Measurements from ENCODE around the gene TMEM184C. TPM values are rescaled to one million over a fixed set of nuclear protein-coding genes. Genes with fewer than 3 reads are reported as not detected.

The TMEM184C gene
- total RNA-seq, 1 experiment from 2014 or later, result 23.3 TPM

DNA sequence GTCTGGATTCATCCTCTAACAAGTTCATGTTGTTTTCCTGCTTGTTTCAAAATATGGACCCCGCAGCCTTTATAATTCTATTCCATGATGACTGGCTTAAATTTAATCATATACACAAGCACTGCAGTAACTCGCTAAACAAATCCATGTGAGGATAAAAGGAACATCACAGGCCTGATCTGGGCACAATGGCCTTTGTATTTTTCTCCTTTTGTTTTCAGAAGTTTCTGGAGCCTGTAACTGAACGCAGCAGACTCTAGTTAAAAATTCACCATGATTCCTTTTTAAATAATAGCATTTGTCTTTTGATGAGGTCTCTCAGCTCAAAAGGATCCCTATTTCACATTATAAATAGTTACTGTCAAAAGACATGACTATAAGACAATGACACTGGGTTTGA lies 30.2 kb upstream of the TMEM184C start:
- CTCF ChIA-PET, result no interaction called here
- H3K4me1 Mint-ChIP-seq (ENCODE audit: low read depth, unreplicated experiment), result peaks cover 22% of the 10 kb centered on the region

DNA sequence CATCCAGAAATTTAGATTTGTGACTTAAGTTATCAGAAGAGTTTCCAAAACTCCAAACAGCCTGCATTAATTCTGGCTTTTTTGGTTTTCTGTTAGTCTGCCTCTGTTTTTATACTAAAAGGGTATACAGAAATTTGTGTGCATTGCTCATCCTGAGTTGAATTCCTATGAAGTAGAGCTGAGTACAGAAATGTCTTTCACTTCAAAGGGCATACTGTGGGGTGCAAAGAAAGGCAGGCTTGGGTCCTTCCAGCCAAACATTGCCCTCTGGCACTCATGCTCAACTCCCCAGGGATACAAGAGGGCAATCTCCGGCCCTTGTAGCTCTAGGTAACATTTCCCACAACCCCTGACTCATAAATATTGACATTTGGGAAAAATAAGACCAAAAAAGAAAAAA lies 27.6 kb upstream of the TMEM184C start:
- peaks cover under 1% of the 10 kb centered on the region for H3K4me1 Mint-ChIP-seq (ENCODE audit: low read depth, unreplicated experiment)
- no TSS peak for BruUV-seq (replicated peaks)
- DNase-seq, result no peak
- H3K27ac Mint-ChIP-seq (ENCODE audit: unreplicated experiment), result no peak overlapping the region
- no peaks in the 10 kb centered on the region for H3K36me3 Mint-ChIP-seq (ENCODE audit: insufficient read depth, unreplicated experiment)
- TF ChIP-seq, protein P1, sequence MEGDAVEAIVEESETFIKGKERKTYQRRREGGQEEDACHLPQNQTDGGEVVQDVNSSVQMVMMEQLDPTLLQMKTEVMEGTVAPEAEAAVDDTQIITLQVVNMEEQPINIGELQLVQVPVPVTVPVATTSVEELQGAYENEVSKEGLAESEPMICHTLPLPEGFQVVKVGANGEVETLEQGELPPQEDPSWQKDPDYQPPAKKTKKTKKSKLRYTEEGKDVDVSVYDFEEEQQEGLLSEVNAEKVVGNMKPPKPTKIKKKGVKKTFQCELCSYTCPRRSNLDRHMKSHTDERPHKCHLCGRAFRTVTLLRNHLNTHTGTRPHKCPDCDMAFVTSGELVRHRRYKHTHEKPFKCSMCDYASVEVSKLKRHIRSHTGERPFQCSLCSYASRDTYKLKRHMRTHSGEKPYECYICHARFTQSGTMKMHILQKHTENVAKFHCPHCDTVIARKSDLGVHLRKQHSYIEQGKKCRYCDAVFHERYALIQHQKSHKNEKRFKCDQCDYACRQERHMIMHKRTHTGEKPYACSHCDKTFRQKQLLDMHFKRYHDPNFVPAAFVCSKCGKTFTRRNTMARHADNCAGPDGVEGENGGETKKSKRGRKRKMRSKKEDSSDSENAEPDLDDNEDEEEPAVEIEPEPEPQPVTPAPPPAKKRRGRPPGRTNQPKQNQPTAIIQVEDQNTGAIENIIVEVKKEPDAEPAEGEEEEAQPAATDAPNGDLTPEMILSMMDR (IDR thresholded peaks at IDR 0.05; ENCODE audit: unreplicated experiment), result no peak
- intact Hi-C loops (cut with micrococcal nuclease; ENCODE audit: unreplicated experiment), result loop anchor here (10.0 kb wide), 1 partner anchor 215 kb away; no protein-coding TSS in a partner anchor
- CTCF ChIA-PET, result interaction anchor here (1.2 to 2.6 kb wide), 2 partner anchors 70 to 228 kb away, joined by 3 to 23 read pairs; no protein-coding TSS in a partner anchor
- no peak overlapping the region for H3K4me3 Mint-ChIP-seq (ENCODE audit: low read depth, unreplicated experiment)
- H3K27me3 Mint-ChIP-seq (ENCODE audit: unreplicated experiment), result no peaks in the 10 kb centered on the region
- H3K9me3 Mint-ChIP-seq (ENCODE audit: low read depth, unreplicated experiment), result no peaks in the 10 kb centered on the region

More for the DNA sequence above, 30.2 kb upstream of the TMEM184C start:
- intact Hi-C loops (cut with micrococcal nuclease; ENCODE audit: unreplicated experiment), result loop anchor here (10.0 kb wide), 1 partner anchor 212 kb away; no protein-coding TSS in a partner anchor
- DNase-seq, result no peak
- Mint-ChIP-seq H3K4me3 (ENCODE audit: low read depth, unreplicated experiment) (no peak overlapping the region), H3K36me3 (ENCODE audit: insufficient read depth, unreplicated experiment) (no peaks in the 10 kb centered on the region), H3K27ac (ENCODE audit: unreplicated experiment) (no peak overlapping the region), H3K9me3 (ENCODE audit: low read depth, unreplicated experiment) (no peaks in the 10 kb centered on the region), H3K27me3 (ENCODE audit: unreplicated experiment) (no peaks in the 10 kb centered on the region)
- TF ChIP-seq, protein P1 (IDR thresholded peaks at IDR 0.05; ENCODE audit: unreplicated experiment), result no peak
- BruUV-seq (replicated peaks), result no TSS peak

DNA sequence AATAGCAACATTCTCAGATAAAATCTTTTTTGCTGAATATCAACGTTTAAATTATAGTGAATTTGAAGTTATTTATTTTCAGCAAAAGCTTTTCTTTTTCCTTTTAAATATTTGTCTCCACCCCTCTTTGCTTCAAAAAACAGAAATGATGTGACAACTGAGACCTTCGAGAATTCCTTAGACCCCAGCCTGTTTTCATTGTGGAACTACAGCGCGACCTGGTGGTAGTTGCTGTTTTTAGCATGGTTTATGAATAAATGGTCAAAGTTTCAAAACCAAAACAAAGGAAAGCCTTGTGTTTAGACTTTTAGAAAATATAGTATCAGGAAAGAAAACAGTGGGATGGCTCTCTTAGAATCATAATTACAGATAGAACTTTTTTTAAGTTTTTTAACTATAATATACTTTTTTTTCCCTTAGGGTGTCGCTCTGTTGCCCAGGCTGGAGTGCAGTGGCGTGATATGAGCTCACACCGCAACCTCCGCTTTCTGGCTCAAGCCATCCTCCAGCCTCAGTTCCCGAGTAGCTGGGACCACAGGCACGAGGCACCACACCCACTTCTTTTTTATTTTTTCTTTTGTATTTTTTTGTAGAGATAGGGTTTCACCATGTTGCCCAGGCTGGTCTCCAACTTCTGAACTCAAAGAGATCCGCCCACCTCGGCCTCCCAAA lies 26.8 kb upstream of the TMEM184C start:
- Mint-ChIP-seq H3K4me1 (ENCODE audit: low read depth, unreplicated experiment) (no peaks in the 10 kb centered on the region), H3K27ac (ENCODE audit: unreplicated experiment) (no peak overlapping the region), H3K36me3 (ENCODE audit: insufficient read depth, unreplicated experiment) (no peaks in the 10 kb centered on the region), H3K9me3 (ENCODE audit: low read depth, unreplicated experiment) (no peaks in the 10 kb centered on the region), H3K4me3 (ENCODE audit: low read depth, unreplicated experiment) (no peak overlapping the region), H3K27me3 (ENCODE audit: unreplicated experiment) (no peaks in the 10 kb centered on the region)
- DNase-seq, result peak; percentile 59
- CTCF ChIA-PET, result interaction anchor here (0.6 to 2.6 kb wide), 6 partner anchors 13 to 433 kb away, joined by 3 to 23 read pairs (median 4); no protein-coding TSS in a partner anchor
- BruUV-seq (replicated peaks), result no TSS peak
- intact Hi-C loops (cut with micrococcal nuclease; ENCODE audit: unreplicated experiment), result loop anchor here (1.0 to 10.0 kb wide), 5 partner anchors 72 to 573 kb away; no protein-coding TSS in a partner anchor
- TF ChIP-seq, protein P1 (IDR thresholded peaks at IDR 0.05; ENCODE audit: unreplicated experiment), result peak; percentile 38

DNA sequence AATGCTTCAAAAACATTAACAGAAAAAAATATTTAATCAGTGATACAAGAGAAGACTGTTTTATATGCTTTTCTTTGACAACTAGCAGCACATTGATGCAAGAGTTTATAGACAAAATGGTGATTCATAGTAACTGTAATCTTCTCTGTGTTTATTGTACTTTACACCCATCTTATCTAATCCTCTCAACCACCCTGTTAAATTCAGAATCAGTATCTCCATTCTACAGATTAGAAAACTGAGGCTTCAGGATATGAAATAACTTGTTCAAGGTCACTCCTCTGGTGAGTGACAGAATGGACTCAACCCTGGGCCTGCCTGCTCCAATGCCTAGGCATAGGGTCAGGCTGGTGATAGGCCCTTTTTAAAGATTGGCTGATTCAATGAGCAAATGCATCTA lies 26.1 kb upstream of the TMEM184C start:
- Mint-ChIP-seq H3K36me3 (ENCODE audit: insufficient read depth, unreplicated experiment) (no peaks in the 10 kb centered on the region), H3K9me3 (ENCODE audit: low read depth, unreplicated experiment) (no peaks in the 10 kb centered on the region), H3K27me3 (ENCODE audit: unreplicated experiment) (no peaks in the 10 kb centered on the region), H3K27ac (ENCODE audit: unreplicated experiment) (no peak overlapping the region), H3K4me1 (ENCODE audit: low read depth, unreplicated experiment) (peaks cover 2% of the 10 kb centered on the region), H3K4me3 (ENCODE audit: low read depth, unreplicated experiment) (no peak overlapping the region)
- DNase-seq, result no peak
- intact Hi-C loops (cut with micrococcal nuclease; ENCODE audit: unreplicated experiment), result loop anchor here (5.0 to 10.0 kb wide), 2 partner anchors 296 to 574 kb away; no protein-coding TSS in a partner anchor
- BruUV-seq (replicated peaks), result no TSS peak
- TF ChIP-seq, protein P1 (IDR thresholded peaks at IDR 0.05; ENCODE audit: unreplicated experiment), result no peak
- CTCF ChIA-PET, result interaction anchor here (0.6 to 2.6 kb wide), 4 partner anchors 14 to 433 kb away, joined by 3 to 23 read pairs (median 5); no protein-coding TSS in a partner anchor

All from Calu3 (cell line).